PC-3 (cell line): ENCODE data around the gene ACTL8.

Experiments used
- EZH2 ChIP-seq: fragments of 300-600 bp; sonication (generic); IDR thresholded peaks from one replicate; pipeline ENCODE4 v1.6.1; 2017; ENCODE audit warnings: antibody characterized with exemption, mild to moderate bottlenecking, low read length; ENCODE audit not compliant: unreplicated experiment
- EZH2phosphoT487 ChIP-seq: fragments of 300-600 bp; sonication (generic); IDR thresholded peaks from 2 replicates; pipeline ENCODE4 v1.6.1; 2018; ENCODE audit warnings: mild to moderate bottlenecking, antibody characterized with exemption, low read length, borderline replicate concordance
- TF ChIP-seq, protein P1 (sequence below): fragments of 300-600 bp; sonication (generic); conservative IDR thresholded peaks from 2 replicates; pipeline ENCODE4 v1.5.1; 2017; ENCODE audit warnings: antibody characterized with exemption, low read depth, mild to moderate bottlenecking, low read length

- TF ChIP-seq, protein P1, sequence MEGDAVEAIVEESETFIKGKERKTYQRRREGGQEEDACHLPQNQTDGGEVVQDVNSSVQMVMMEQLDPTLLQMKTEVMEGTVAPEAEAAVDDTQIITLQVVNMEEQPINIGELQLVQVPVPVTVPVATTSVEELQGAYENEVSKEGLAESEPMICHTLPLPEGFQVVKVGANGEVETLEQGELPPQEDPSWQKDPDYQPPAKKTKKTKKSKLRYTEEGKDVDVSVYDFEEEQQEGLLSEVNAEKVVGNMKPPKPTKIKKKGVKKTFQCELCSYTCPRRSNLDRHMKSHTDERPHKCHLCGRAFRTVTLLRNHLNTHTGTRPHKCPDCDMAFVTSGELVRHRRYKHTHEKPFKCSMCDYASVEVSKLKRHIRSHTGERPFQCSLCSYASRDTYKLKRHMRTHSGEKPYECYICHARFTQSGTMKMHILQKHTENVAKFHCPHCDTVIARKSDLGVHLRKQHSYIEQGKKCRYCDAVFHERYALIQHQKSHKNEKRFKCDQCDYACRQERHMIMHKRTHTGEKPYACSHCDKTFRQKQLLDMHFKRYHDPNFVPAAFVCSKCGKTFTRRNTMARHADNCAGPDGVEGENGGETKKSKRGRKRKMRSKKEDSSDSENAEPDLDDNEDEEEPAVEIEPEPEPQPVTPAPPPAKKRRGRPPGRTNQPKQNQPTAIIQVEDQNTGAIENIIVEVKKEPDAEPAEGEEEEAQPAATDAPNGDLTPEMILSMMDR, result no peak
- no peak for TF ChIP-seq EZH2phosphoT487
- TF ChIP-seq EZH2, result no peak
Observed at GRCh38 chr1:17750333-17750732, 4.8 kb upstream of the ACTL8 start.
